Lower leg skin (tissue), 3 donors: ENCODE results near the gene ZKSCAN5.

ENCODE experiments used
- CTCF ChIP-seq, 3 donors: fragments of 450-650 bp; IDR thresholded peaks; one replicate each; pipeline ENCODE4 v1.5.1; 2016; ENCODE audit warnings: antibody characterized with exemption in 3 of 3, mild to moderate bottlenecking in 3 of 3, moderate library complexity in 2 of 3
- POLR2A ChIP-seq, 2 donors: fragments of 450-650 bp; IDR thresholded peaks; one replicate each; pipeline ENCODE4 v1.6.1; 2016 to 2017; ENCODE audit warnings: antibody characterized with exemption in 2 of 2, mild to moderate bottlenecking in 1 of 2, moderate library complexity in 1 of 2

- TF ChIP-seq CTCF (IDR thresholded peaks at IDR 0.05) (no peak), POLR2A (IDR thresholded peaks at IDR 0.05) (no peak)
Observed at GRCh38 chr7:99455874-99456273, 48.6 kb upstream of the ZKSCAN5 start.
